GM12878 (cell line): ENCODE measurements around the gene RNF115. TPM values are rescaled to one million over a fixed set of nuclear protein-coding genes. Genes with fewer than 3 reads are reported as not detected.

ENCODE experiments used
- ATAC-seq: fragments of 200-7000 bp; cut with Tn5 transposase; 3 replicates; pipeline ENCODE4 v1.9.1; 2020; ENCODE audit warnings: mild to moderate bottlenecking, moderate library complexity
- BruUV-seq: library from RNA; stranded (reverse); fragments of 400-500 nt; replicated peaks from 2 replicates; lab custom pipeline; 2021; lab: Mats Ljungman, UMichigan
- CTCF ChIA-PET: fragments of 300-600 bp; sonication (Branson Sonifier 250); formaldehyde crosslinking; extraction: SDS; loops from one replicate; lab custom pipeline; 2021; ENCODE audit warnings: inconsistent platforms; lab: Yijun Ruan, JAX
- POLR2A ChIA-PET: fragments of 350-600 bp; formaldehyde crosslinking; extraction: SDS; loops from one replicate; lab custom pipeline; 2021; ENCODE audit warnings: inconsistent platforms; lab: Charles Lee
- RAD21 ChIA-PET: fragments of 300-600 bp; sonication (Branson Sonifier 250); formaldehyde crosslinking; loops from one replicate; lab custom pipeline; 2023; ENCODE audit warnings: antibody characterized with exemption; ENCODE audit not compliant: unreplicated experiment; lab: Charles Lee
- SMC1A ChIA-PET: fragments of 300-600 bp; sonication (Branson Sonifier 250); formaldehyde crosslinking; loops from one replicate; lab custom pipeline; 2023; ENCODE audit not compliant: unreplicated experiment, uncharacterized antibody; lab: Charles Lee
- DNase-seq: peaks from one replicate; pipeline ENCODE4 v3.0.0-alpha.2; 2011; ENCODE audit warnings: low read depth, low spot score
- FAIRE-seq: peaks from 3 replicates; lab custom pipeline; 2011; peaks lifted over from hg19 to GRCh38; lab: Jason Lieb, UNC
- H2AFZ ChIP-seq: 2 replicates; pipeline ENCODE4 v1.6.0; 2011; ENCODE audit warnings: low read depth, low read length, control low read depth; ENCODE audit not compliant: control insufficient read depth
- H3K27ac ChIP-seq: 2 replicates; pipeline ENCODE4 v1.5.1; 2011; ENCODE audit warnings: control low read depth; ENCODE audit not compliant: control insufficient read depth, insufficient read depth
- H3K27me3 ChIP-seq, 2 experiments: replicated peaks in 1 of 2; 2 replicates each; pipeline versions ENCODE4 v1.6.0 to v1.6.1; 2011; ENCODE audit warnings: low read length in 1 of 2; ENCODE audit not compliant: control insufficient read depth in 2 of 2, insufficient read depth in 2 of 2
- H3K36me3 ChIP-seq, 2 experiments: 2 replicates each; pipeline ENCODE4 v1.5.1; 2011; ENCODE audit warnings: low read length in 1 of 2; ENCODE audit not compliant: control insufficient read depth in 2 of 2, insufficient read depth in 2 of 2
- H3K4me1 ChIP-seq: 2 replicates; pipeline ENCODE4 v1.6.1; 2011; ENCODE audit warnings: mild to moderate bottlenecking, low read length, moderate library complexity, mixed read lengths; ENCODE audit not compliant: control insufficient read depth, insufficient read depth
- H3K4me2 ChIP-seq: 2 replicates; pipeline ENCODE4 v1.6.0; 2011; ENCODE audit warnings: control low read depth; ENCODE audit not compliant: control insufficient read depth, insufficient read depth
- H3K4me3 ChIP-seq: fragments of 200-600 bp; sonication (generic); 2 replicates; pipeline ENCODE4 v1.5.1; 2016
- H3K79me2 ChIP-seq: 2 replicates; pipeline ENCODE4 v1.6.0; 2011; ENCODE audit warnings: low read length; ENCODE audit not compliant: control insufficient read depth, insufficient read depth
- H3K9ac ChIP-seq: 2 replicates; pipeline ENCODE4 v1.8.0; 2011; ENCODE audit warnings: low read length, control low read depth, mixed read lengths; ENCODE audit not compliant: control insufficient read depth, insufficient read depth
- H3K9me3 ChIP-seq: replicated peaks from 3 replicates; pipeline ENCODE4 v1.5.1; 2011; ENCODE audit warnings: mild to moderate bottlenecking, low read length; ENCODE audit not compliant: control insufficient read depth, insufficient read depth
- H4K20me1 ChIP-seq: 2 replicates; pipeline ENCODE4 v1.6.0; 2011; ENCODE audit not compliant: control insufficient read depth, insufficient read depth
- ASH2L ChIP-seq: fragments of 300-600, 200-600 bp; sonication (generic); IDR thresholded peaks from 2 replicates; pipeline ENCODE4 v1.6.1; 2017; ENCODE audit warnings: low read depth, mild to moderate bottlenecking, borderline replicate concordance
- BHLHE40 ChIP-seq, 2 experiments: fragments of 450-650 bp in 1 of 2; IDR thresholded peaks; 2 replicates each; pipeline ENCODE4 v1.6.1; 2011 to 2017; ENCODE audit warnings: low read depth in 2 of 2, borderline replicate concordance in 1 of 2, improper control_type of control experiment in 1 of 2, low read length in 1 of 2, mild to moderate bottlenecking in 1 of 2
- FOXM1 ChIP-seq: IDR thresholded peaks from 2 replicates; pipeline ENCODE4 v1.6.1; 2012; ENCODE audit warnings: low read depth, mild to moderate bottlenecking, inconsistent platforms, low read length, moderate library complexity
- GABPA ChIP-seq: IDR thresholded peaks from 2 replicates; pipeline ENCODE4 v1.6.1; 2014; ENCODE audit warnings: antibody characterized with exemption, low read depth, mild to moderate bottlenecking, inconsistent platforms
- HCFC1 ChIP-seq: fragments of 150-350 bp; IDR thresholded peaks from 2 replicates; pipeline ENCODE4 v1.6.1; 2014; ENCODE audit warnings: low read length
- NFIC ChIP-seq: IDR thresholded peaks from 2 replicates; pipeline ENCODE4 v1.6.1; 2012; ENCODE audit warnings: low read depth, mild to moderate bottlenecking, inconsistent platforms, low read length, moderate library complexity
- PML ChIP-seq: IDR thresholded peaks from 2 replicates; pipeline ENCODE4 v1.6.1; 2012; ENCODE audit warnings: low read length, inconsistent platforms
- RAD51 ChIP-seq: fragments of 450-650 bp; IDR thresholded peaks from 2 replicates; pipeline ENCODE4 v1.6.1; 2016; ENCODE audit warnings: moderate library complexity, mild to moderate bottlenecking, inconsistent platforms
- RFX5 ChIP-seq: IDR thresholded peaks from 2 replicates; pipeline ENCODE4 v1.6.1; 2011; ENCODE audit warnings: low read depth, low read length, improper control_type of control experiment
- SIN3A ChIP-seq: IDR thresholded peaks from 2 replicates; pipeline ENCODE4 v1.6.1; 2012; ENCODE audit warnings: low read depth, low read length, improper control_type of control experiment
- SMARCA5 ChIP-seq: fragments of 450-650 bp; IDR thresholded peaks from 2 replicates; pipeline ENCODE4 v1.6.1; 2017; ENCODE audit warnings: mild to moderate bottlenecking
- ZBED1 ChIP-seq: IDR thresholded peaks from 2 replicates; pipeline ENCODE4 v1.6.1; 2016; ENCODE audit warnings: borderline replicate concordance
- WGBS: methylation state at CpG from one replicate; pipeline ENCODE4 v1.1.6; 2016; ENCODE audit warnings: low lambda C conversion rate; ENCODE audit not compliant: insufficient replicate concordance, insufficient coverage; ENCODE audit errors: missing lambda C conversion rate; 5-methylcytosine and 5-hydroxymethylcytosine counted together
- in situ Hi-C: fragments of 300-500 bp; cut with MboI; formaldehyde crosslinking; loops from 9 replicates; pipeline ENCODE4 v1.14.3; 2018; ENCODE audit warnings: mixed read lengths
- intact Hi-C: fragments of 100-400 bp; cut with micrococcal nuclease; formaldehyde crosslinking; loops from one replicate; pipeline ENCODE4 v1.14.2; 2022; ENCODE audit not compliant: unreplicated experiment
- polyA plus RNA-seq, 11 experiments: library from polyadenylated mRNA; depleted of rRNA in 4 of 11; unstranded in 6 of 11; stranded (reverse) in 5 of 11; fragments of >200 nt; fragmentation: Nextera tagmentation in 4 of 11; fragmentation: Illumina TruSeq in 1 of 11; extraction: Ambion mirVana in 4 of 11; extraction: Trizol in 1 of 11; gene quantifications; 1 replicate in 1 of 11; 2 replicates in 10 of 11; pipeline versions ENCODE4 v1.2.1 to v1.2.3, GENCODE V29; 2011 to 2016; ENCODE audit warnings: inconsistent platforms in 2 of 11, missing spikeins in 2 of 11, low read depth in 1 of 11
- total RNA-seq, 4 experiments: library from RNA; depleted of rRNA in 3 of 4; stranded (reverse); fragments of >200 nt in 3 of 4; fragmentation: Illumina TruSeq in 1 of 4; extraction: Trizol in 1 of 4; gene quantifications; 2 replicates each; pipeline versions ENCODE4 v1.2.1 to v1.2.3, GENCODE V29; 2013 to 2021
- TF ChIP-seq, protein P1 (sequence below): fragments of 450-650 bp; IDR thresholded peaks from 2 replicates; pipeline ENCODE4 v1.6.1; 2016; ENCODE audit warnings: mild to moderate bottlenecking
- TF ChIP-seq, protein P2 (sequence below): fragments of 150-350 bp; IDR thresholded peaks from 2 replicates; pipeline ENCODE4 v1.6.1; 2014; ENCODE audit warnings: mild to moderate bottlenecking, low read depth, low read length
- TF ChIP-seq, protein P3 (sequence below): fragments of 450-650 bp; IDR thresholded peaks from 2 replicates; pipeline ENCODE4 v1.6.1; 2018; ENCODE audit warnings: borderline replicate concordance, mild to moderate bottlenecking; ENCODE audit not compliant: partially characterized antibody
- TF ChIP-seq, protein P4 (sequence below): fragments of 150-350 bp; IDR thresholded peaks from 2 replicates; pipeline ENCODE4 v1.6.1; 2016; ENCODE audit warnings: low read depth, low read length
- TF ChIP-seq, protein P5 (sequence below): fragments of 450-650 bp; IDR thresholded peaks from 2 replicates; pipeline ENCODE4 v1.6.1; 2014; ENCODE audit warnings: mild to moderate bottlenecking

RNF115 gene
- total and polyA plus RNA-seq, 10 of the 15 experiments (the other 5 are each of a cell fraction or from before 2014, with no cell fraction given) = 3.4 to 22.0 (median 12.9) TPM

DNA sequence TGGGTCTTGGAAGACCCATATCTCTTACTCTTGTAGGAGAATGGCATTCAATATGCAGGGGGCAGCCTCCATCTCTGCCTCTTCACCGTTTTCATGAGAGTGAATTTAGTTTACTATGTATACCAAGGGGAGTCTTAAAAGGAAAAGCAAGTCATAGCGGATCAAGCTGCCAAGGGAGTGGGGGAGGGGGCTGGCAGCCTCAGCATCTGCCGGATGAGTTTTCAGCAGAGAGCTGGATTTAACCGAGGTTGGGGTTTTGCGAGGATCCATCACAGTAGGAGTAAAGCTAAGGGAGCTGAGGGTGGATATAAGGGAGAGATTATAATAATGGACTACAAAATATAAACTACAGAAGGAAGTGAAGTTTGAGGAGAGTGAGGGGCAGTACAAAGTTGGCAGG, 94.7 kb downstream of the RNF115 start:
- Histone ChIP-seq H3K27me3 (no peaks in the 10 kb centered on the region), H3K4me2 (no peak overlapping the region), H2AFZ (no peak overlapping the region), H3K27ac (no peak overlapping the region), H3K36me3 (no peaks in the 10 kb centered on the region), H3K79me2 (no peaks in the 10 kb centered on the region), H3K4me3 (no peak overlapping the region), H3K9ac (no peak overlapping the region), H3K9me3 (no peaks in the 10 kb centered on the region), H3K4me1 (no peaks in the 10 kb centered on the region), H4K20me1 (no peaks in the 10 kb centered on the region)
- BruUV-seq = no TSS peak
- no peak for ATAC-seq
- CTCF ChIA-PET = no interaction called here
- WGBS = 77% methylated on average over 5 of the region's 5 CpGs
- RAD21 ChIA-PET = no interaction called here
- no peak for FAIRE-seq
- DNase-seq = no peak
- intact Hi-C loops = no loop called here
- in situ Hi-C loops = no loop called here
- POLR2A ChIA-PET = no interaction called here
- SMC1A ChIA-PET = interaction anchor here (0.7 to 1.8 kb wide), 2 partner anchors 9 kb away, joined by 3 to 4 read pairs; no protein-coding TSS in a partner anchor
- no peak for TF ChIP-seq RFX5
- no peak for TF ChIP-seq SMARCA5
- TF ChIP-seq, protein P1, sequence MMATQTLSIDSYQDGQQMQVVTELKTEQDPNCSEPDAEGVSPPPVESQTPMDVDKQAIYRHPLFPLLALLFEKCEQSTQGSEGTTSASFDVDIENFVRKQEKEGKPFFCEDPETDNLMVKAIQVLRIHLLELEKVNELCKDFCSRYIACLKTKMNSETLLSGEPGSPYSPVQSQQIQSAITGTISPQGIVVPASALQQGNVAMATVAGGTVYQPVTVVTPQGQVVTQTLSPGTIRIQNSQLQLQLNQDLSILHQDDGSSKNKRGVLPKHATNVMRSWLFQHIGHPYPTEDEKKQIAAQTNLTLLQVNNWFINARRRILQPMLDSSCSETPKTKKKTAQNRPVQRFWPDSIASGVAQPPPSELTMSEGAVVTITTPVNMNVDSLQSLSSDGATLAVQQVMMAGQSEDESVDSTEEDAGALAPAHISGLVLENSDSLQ = no peak
- TF ChIP-seq FOXM1 = no peak
- TF ChIP-seq PML = no peak
- no peak for TF ChIP-seq BHLHE40 (IDR thresholded peaks at IDR 0.05; ENCODE audit: borderline replicate concordance in 1 of 2, low read depth in 2 of 2, low read length in 1 of 2)
- TF ChIP-seq, protein P2, sequence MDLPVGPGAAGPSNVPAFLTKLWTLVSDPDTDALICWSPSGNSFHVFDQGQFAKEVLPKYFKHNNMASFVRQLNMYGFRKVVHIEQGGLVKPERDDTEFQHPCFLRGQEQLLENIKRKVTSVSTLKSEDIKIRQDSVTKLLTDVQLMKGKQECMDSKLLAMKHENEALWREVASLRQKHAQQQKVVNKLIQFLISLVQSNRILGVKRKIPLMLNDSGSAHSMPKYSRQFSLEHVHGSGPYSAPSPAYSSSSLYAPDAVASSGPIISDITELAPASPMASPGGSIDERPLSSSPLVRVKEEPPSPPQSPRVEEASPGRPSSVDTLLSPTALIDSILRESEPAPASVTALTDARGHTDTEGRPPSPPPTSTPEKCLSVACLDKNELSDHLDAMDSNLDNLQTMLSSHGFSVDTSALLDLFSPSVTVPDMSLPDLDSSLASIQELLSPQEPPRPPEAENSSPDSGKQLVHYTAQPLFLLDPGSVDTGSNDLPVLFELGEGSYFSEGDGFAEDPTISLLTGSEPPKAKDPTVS = no peak
- TF ChIP-seq ZBED1 = no peak
- no peak for TF ChIP-seq ASH2L
- TF ChIP-seq, protein P3, sequence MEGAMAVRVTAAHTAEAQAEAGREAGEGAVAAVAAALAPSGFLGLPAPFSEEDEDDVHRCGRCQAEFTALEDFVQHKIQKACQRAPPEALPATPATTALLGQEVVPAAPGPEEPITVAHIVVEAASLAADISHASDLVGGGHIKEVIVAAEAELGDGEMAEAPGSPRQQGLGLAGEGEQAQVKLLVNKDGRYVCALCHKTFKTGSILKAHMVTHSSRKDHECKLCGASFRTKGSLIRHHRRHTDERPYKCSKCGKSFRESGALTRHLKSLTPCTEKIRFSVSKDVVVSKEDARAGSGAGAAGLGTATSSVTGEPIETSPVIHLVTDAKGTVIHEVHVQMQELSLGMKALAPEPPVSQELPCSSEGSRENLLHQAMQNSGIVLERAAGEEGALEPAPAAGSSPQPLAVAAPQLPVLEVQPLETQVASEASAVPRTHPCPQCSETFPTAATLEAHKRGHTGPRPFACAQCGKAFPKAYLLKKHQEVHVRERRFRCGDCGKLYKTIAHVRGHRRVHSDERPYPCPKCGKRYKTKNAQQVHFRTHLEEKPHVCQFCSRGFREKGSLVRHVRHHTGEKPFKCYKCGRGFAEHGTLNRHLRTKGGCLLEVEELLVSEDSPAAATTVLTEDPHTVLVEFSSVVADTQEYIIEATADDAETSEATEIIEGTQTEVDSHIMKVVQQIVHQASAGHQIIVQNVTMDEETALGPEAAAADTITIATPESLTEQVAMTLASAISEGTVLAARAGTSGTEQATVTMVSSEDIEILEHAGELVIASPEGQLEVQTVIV = no peak
- TF ChIP-seq SIN3A = no peak
- TF ChIP-seq, protein P4, sequence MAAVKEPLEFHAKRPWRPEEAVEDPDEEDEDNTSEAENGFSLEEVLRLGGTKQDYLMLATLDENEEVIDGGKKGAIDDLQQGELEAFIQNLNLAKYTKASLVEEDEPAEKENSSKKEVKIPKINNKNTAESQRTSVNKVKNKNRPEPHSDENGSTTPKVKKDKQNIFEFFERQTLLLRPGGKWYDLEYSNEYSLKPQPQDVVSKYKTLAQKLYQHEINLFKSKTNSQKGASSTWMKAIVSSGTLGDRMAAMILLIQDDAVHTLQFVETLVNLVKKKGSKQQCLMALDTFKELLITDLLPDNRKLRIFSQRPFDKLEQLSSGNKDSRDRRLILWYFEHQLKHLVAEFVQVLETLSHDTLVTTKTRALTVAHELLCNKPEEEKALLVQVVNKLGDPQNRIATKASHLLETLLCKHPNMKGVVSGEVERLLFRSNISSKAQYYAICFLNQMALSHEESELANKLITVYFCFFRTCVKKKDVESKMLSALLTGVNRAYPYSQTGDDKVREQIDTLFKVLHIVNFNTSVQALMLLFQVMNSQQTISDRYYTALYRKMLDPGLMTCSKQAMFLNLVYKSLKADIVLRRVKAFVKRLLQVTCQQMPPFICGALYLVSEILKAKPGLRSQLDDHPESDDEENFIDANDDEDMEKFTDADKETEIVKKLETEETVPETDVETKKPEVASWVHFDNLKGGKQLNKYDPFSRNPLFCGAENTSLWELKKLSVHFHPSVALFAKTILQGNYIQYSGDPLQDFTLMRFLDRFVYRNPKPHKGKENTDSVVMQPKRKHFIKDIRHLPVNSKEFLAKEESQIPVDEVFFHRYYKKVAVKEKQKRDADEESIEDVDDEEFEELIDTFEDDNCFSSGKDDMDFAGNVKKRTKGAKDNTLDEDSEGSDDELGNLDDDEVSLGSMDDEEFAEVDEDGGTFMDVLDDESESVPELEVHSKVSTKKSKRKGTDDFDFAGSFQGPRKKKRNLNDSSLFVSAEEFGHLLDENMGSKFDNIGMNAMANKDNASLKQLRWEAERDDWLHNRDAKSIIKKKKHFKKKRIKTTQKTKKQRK = no peak
- TF ChIP-seq, protein P5, sequence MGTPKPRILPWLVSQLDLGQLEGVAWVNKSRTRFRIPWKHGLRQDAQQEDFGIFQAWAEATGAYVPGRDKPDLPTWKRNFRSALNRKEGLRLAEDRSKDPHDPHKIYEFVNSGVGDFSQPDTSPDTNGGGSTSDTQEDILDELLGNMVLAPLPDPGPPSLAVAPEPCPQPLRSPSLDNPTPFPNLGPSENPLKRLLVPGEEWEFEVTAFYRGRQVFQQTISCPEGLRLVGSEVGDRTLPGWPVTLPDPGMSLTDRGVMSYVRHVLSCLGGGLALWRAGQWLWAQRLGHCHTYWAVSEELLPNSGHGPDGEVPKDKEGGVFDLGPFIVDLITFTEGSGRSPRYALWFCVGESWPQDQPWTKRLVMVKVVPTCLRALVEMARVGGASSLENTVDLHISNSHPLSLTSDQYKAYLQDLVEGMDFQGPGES = no peak
- no peak for TF ChIP-seq RAD51
- no peak for TF ChIP-seq GABPA
- TF ChIP-seq HCFC1 = no peak
- TF ChIP-seq NFIC = no peak
